ENCODE results near the gene OR4D2. TPM values are rescaled to one million over a fixed set of nuclear protein-coding genes. Genes with fewer than 3 reads are reported as not detected.

The OR4D2 gene
- total and polyA plus RNA-seq, 3 donors from 2014 or later: not detected

GRCh38 chr17:58183514-58183913, 16.7 kb downstream of the OR4D2 start:
- TF ChIP-seq CTCF (IDR thresholded peaks at IDR 0.05) (no peak), POLR2A (IDR thresholded peaks at IDR 0.05) (no peak)
- Histone ChIP-seq H3K9me3 (no peaks in the 10 kb centered on the region), H3K36me3 (ENCODE audit: low read depth, missing control alignments) (no peaks in the 10 kb centered on the region), H3K4me1 (no peaks in the 10 kb centered on the region), H3K4me3 (no peak overlapping the region), H3K27me3 (no peaks in the 10 kb centered on the region), H3K27ac (no peak overlapping the region)
- intact Hi-C loops (cut with DNase I; ENCODE audit: low total_unique reads): no loop called here
- WGBS, 2 donors: 76 to 84% methylated on average over 4 of the region's 4 CpGs
- DNase-seq: no peak

DNA sequence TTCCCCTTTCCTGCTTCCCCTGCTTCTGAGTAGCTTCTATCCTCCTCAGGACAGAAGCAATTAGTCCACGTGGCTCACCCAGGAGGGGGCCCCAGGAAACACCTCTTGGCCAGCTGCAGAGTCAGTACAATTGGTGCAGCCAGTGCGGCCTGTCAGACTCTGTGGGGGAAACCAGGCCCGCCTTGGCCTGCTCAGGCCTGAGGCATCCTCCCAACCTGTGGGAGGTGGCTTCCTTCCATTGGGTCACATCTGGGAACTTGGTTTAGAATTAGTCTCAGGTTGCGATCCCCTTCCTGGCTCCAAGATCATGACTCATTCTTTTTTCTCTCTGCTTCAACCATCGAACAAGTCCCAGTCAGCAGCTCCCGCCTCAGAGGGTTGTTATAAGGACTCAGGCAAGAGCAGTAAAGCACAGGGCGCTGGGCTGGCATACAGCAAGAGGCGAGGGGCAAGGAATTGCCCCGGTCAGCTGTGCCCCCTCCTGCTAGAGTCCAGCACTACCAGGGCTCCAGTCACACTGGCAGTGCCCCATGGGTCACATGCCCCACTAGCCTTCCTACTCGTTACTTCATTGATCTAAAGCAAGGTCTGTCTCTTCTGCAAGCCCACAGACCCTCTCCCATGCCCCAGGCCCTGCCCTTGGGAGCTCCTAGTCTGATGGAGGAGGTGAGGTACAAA, 17.7 kb downstream of the OR4D2 start:
- no peaks in the 10 kb centered on the region for H3K36me3 ChIP-seq (ENCODE audit: low read depth, missing control alignments)
- H3K9me3 ChIP-seq: no peaks in the 10 kb centered on the region
- intact Hi-C loops (cut with DNase I; ENCODE audit: low total_unique reads): no loop called here
- DNase-seq: no peak
- H3K27me3 ChIP-seq: no peaks in the 10 kb centered on the region
- H3K4me3 ChIP-seq: no peak overlapping the region
- TF ChIP-seq CTCF (IDR thresholded peaks at IDR 0.05) (no peak), POLR2A (IDR thresholded peaks at IDR 0.05) (no peak)
- no peak overlapping the region for H3K27ac ChIP-seq
- 71 to 77% methylated on average over 10 of the region's 10 CpGs for WGBS, 2 donors
- H3K4me1 ChIP-seq: no peaks in the 10 kb centered on the region

GRCh38 chr17:58184986-58185761, 18.4 kb downstream of the OR4D2 start:
- Histone ChIP-seq H3K27ac (no peak overlapping the region), H3K9me3 (no peaks in the 10 kb centered on the region), H3K4me3 (no peak overlapping the region), H3K27me3 (no peaks in the 10 kb centered on the region), H3K36me3 (ENCODE audit: low read depth, missing control alignments) (no peaks in the 10 kb centered on the region), H3K4me1 (no peaks in the 10 kb centered on the region)
- intact Hi-C loops (cut with DNase I; ENCODE audit: low total_unique reads): no loop called here
- TF ChIP-seq CTCF (IDR thresholded peaks at IDR 0.05) (no peak), POLR2A (IDR thresholded peaks at IDR 0.05) (no peak)
- DNase-seq: no peak
- 83 to 93% methylated on average over 5 to 8 of the region's 8 CpGs for WGBS, 2 donors

GRCh38 chr17:58186591-58186990, 19.8 kb downstream of the OR4D2 start:
- 94% methylated on average over 4 of the region's 4 CpGs; no CpG with 5 or more reads in 1 of the 2 donors for WGBS, 2 donors
- no peaks in the 10 kb centered on the region for H3K36me3 ChIP-seq (ENCODE audit: low read depth, missing control alignments)
- TF ChIP-seq POLR2A (IDR thresholded peaks at IDR 0.05): no peak
- no peak for TF ChIP-seq CTCF (IDR thresholded peaks at IDR 0.05)
- H3K9me3 ChIP-seq: no peaks in the 10 kb centered on the region
- no peak overlapping the region for H3K4me3 ChIP-seq
- H3K27ac ChIP-seq: no peak overlapping the region
- intact Hi-C loops (cut with DNase I; ENCODE audit: low total_unique reads): no loop called here
- no peaks in the 10 kb centered on the region for H3K27me3 ChIP-seq
- no peak for DNase-seq
- no peaks in the 10 kb centered on the region for H3K4me1 ChIP-seq

Data from testis (tissue), 3 donors.